DMS53 treated with DMSO at 0.1 percent for 48 hours (cell line): ENCODE results near the gene TGM1.

Source experiments
- DNase-seq: peaks from one replicate; lab custom pipeline; 2025; ENCODE audit not compliant: unreplicated experiment; lab: John Stamatoyannopoulos, UW

TGM1 gene

DNA sequence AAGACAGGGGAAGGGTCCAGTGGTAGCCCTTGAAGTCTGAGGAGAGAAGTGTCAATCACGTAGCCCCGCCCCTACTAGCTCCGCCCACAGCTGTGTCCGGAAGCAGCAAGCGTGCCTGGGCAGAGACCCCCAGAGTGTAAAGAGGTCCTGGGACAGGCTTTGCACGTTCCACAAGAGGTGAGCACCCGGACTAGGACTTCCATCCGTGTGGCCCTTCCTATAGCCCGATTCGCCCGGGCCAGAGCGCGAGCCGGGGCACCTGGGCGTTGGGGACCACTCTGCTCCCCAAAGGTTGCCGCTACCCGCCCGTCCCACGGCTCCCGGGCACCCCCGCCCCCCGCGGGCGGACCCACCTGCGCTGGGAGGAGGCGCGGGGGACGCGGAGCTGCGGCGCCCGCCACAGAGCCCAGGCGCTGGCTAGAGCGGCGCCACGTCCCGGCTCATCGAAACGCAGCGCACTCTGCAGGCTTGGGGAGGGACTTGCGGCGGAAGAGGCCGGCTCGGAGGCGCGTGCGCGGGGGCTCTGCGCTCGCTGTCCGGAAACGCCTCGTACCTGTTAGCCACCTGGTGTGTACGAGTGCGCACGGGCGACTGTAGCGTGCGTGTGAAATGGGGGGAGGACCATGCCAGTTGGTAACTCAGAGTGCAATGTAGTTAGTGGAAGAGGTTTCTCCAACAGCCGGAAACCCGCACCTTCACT, 8.3 kb upstream of the TGM1 start, which contains the start of gene RABGGTA:
RABGGTA (minus strand) TSS at position 464 of the 700 bp plus-strand sequence. CDS start 482 bp downstream, outside the sequence.
- DNase-seq = peak; percentile 73

GRCh38 chr14:24270537-24271133, 7.7 kb upstream of the TGM1 start:
- DNase-seq = no peak

DNA sequence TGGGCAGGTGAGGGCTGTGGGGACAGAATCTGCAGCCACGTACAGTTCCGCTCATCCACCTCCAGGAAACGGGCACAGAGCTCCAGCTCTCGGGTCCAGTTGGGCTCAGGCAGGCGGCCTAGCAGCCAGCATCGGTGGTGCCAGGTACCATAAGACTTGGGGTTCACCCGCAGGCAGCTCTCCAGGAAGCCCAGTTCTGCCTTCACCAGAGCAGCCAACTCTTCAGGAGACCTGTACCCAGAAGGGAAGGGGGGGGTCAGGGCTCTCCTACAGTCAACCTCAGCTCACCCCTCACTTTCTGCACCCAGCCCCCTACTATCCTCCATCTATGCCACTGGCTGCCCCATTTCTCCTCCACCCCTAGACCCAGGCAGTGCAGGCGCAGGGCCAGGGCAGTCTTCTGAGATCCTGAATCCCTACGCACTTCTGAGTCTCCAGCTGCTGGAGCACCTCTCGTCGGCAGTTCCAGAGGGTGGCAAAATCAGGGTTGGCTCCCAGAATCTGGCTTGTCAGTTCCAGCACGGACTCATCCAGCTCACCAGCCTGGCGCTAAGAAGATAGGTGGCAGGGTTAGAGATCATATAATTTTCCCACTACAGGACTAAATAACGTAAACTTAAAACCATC, 7.0 kb upstream of the TGM1 start:
- DNase-seq = no peak

DNA sequence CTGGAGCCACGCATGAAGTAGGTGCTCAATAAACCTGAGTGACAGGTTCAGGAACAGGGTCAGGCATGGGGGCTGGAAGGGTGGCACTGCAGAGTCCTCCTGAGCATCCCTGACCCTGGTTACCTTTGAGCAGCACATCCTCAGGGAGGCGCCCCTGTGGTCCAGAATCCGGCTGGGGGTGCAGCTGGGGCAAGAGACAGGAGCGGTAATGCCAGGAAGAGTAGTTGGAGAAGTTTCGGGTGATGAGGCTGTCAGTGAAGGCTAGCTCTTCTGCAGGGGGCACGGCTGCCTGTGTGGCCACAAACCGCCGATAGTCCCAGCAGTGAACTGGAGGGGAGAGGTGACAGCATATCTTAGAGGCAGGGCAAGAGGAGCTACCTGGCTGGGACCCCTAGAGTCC, 6.4 kb upstream of the TGM1 start:
- no peak for DNase-seq

DNA sequence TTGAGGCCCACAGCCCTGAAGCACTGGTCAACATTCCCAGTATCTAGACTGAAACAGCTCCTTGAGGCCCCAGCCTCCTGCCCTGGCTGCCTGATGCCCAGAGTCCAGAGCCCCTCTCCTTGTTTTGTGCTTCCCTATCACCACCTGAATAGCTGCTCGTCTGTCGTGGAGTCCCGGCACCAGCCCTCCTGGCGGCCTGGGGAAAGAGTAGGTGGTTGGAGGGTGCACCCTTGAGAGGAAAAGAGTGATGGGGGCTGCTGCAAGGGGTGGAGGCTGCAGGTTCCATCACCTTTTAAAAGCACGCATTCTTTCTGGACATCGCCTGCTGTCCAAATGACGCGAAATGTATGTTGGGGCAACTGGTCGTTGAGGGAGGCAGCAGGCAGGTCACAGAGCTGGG, 5.2 kb upstream of the TGM1 start:
- DNase-seq = no peak

GRCh38 chr14:24267516-24267915, 4.5 kb upstream of the TGM1 start:
- no peak for DNase-seq

GRCh38 chr14:24266344-24267244, 3.6 kb upstream of the TGM1 start:
- no peak for DNase-seq

- DNase-seq = no peak
These were observed 1.3 kb upstream of the TGM1 start for GRCh38 chr14:24264298-24264697.

GRCh38 chr14:24263848-24264247, 871 bp upstream of the TGM1 start:
- DNase-seq = no peak

- no peak for DNase-seq
These were observed 1.0 kb downstream of the TGM1 start for GRCh38 chr14:24261969-24262327.

- DNase-seq = no peak
These were observed 1.6 kb downstream of the TGM1 start for GRCh38 chr14:24261256-24261968.

- no peak for DNase-seq
These were observed 2.2 kb downstream of the TGM1 start for GRCh38 chr14:24260780-24261157.

- DNase-seq = no peak
These were observed 2.8 kb downstream of the TGM1 start for GRCh38 chr14:24260026-24260779.

DNA sequence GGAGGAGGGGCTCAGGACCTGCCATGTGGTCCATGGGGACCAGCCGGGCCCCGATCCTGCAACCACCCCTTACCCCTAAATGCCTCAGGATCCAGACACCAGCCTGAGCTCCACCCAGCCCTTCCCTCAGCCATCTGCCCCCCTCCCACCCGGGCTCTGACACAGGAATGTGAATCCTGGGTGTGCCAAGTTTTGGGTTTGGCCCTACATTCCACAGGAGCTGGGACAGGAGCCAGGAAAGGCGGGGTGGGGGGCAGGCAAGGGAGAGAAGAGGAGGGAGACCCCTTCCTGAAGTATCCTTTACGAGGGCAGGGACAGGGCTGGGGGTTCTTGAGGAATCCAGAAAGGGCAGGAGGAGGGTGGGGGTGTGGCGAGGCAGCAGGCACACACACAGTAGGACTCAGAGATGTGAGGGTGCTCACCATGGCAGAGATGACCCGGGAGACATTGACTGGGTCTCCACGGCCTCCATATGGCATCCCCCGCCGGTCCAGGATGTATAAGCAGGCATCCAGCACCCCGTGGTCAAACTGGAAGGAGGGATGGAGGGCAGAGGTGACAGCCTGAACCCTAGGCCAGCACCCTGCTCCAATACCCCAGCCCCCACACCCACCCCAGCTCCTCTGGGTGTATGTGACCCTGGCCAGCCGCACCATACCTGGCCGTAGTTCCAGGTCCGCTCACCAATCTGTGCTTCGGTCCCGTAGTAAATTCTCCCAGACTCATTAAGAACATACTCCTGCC, 3.5 kb downstream of the TGM1 start:
- no peak for DNase-seq

GRCh38 chr14:24258548-24259265, 4.3 kb downstream of the TGM1 start:
- no peak for DNase-seq

- no peak for DNase-seq
These were observed 4.9 kb downstream of the TGM1 start for GRCh38 chr14:24258119-24258518.

DNA sequence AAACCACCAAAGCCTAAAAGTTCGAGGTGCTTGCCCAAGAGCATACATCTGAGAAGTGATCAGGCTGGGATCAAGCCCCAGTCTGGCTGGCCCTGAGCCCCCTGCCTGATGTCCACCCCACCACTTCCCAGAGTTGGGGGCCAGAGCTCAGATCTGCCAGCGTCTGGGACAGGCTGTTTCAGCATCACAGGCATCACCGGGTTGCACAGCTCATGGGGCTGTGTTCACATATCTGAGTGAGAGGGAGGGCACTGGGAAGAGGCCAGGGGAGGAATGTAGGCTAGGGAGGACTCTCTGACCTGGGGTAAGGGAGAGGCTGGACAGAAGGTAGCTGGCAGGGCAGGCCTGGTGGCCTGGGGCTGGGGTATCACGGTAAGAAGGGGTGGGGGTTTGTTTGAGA, 6.0 kb downstream of the TGM1 start:
- no peak for DNase-seq

- DNase-seq = no peak
These were observed 6.9 kb downstream of the TGM1 start for GRCh38 chr14:24255931-24256711.
